Stimulated activated CD4-positive, alpha-beta T cell treated with anti-CD3 and anti-CD28 coated beads, TNF-alpha, amount 100 ng/mL, for 4 hours (primary cell): ENCODE data around the gene CD160.
"Not testable (repeated sequence)": the region's sequence is repeated elsewhere in the genome, so short reads cannot be mapped to it uniquely, and the experiment has no call there.

Experiments
- DNase-seq, 3 experiments: peaks; one replicate each; pipeline ENCODE4 v3.0.0-alpha.2; 2020; ENCODE audit warnings: low read depth in 3 of 3

CD160 gene

GRCh38 chr1:145710291-145711027 lies 8.8 kb upstream of the CD160 start:
- DNase-seq: no peak

DNA sequence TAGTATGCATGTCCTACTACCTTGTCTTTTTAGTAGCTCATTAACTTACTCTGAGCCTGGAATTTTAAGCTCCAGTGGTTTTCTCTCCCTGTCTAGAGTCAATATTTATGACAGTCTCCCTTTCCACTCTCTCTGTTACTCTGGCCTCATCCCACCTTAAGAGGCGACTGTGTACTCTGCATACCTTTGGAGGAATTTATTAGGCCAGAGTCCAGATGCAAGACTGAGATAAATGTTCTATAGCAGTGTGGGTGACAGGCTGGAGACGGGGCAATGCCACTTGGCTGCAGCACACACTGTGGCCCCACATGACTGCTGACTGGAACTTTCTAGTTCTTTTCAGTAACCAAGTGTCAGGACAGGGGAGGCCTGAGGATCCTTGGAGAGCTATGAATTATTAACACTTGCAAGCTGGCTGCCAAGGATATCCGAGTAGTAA lies 8.1 kb upstream of the CD160 start:
- no peak for DNase-seq

GRCh38 chr1:145714524-145715111 lies 4.7 kb upstream of the CD160 start:
- no peak for DNase-seq

GRCh38 chr1:145716641-145717345 lies 2.5 kb upstream of the CD160 start:
- DNase-seq: no peak

DNA sequence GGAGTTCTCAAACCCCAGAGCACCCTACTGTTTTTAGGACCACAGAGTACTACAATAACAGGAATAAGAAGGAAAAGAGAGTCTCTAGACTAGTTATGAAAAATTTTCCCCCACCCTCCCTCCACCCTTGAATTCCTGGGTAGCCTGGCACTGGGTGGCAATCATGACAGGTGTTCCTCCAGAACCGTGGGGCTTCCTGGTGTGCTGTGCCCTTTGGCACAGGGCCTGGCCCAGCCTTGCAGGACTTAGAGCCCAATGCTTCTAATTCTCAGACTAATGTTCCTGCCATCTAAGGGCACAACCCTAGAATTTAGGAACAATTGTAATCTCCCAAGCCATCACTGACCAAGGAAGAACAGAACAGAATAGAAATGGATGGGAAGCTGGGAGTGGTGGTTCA lies 1.5 kb upstream of the CD160 start:
- DNase-seq: no peak

- DNase-seq: not testable (repeated sequence)
Observed at GRCh38 chr1:145718465-145718864, 834 bp upstream of the CD160 start.

DNA sequence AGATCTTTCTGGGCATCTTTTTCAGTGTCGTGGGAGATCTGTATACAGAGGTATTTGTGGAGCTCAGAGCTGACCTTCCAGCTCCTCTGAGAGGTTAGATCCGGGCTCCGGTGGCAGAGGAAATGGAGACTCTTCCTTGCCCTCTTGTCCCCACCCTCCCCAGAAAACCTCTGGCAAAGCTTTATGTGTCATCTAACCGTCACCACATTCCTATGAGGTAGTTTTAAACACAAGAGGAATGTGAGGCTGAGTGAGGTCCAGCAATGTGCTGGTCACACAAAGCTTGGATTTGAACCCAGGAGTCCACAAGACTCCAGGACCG lies 1.2 kb downstream of the CD160 start:
- DNase-seq: no peak

DNA sequence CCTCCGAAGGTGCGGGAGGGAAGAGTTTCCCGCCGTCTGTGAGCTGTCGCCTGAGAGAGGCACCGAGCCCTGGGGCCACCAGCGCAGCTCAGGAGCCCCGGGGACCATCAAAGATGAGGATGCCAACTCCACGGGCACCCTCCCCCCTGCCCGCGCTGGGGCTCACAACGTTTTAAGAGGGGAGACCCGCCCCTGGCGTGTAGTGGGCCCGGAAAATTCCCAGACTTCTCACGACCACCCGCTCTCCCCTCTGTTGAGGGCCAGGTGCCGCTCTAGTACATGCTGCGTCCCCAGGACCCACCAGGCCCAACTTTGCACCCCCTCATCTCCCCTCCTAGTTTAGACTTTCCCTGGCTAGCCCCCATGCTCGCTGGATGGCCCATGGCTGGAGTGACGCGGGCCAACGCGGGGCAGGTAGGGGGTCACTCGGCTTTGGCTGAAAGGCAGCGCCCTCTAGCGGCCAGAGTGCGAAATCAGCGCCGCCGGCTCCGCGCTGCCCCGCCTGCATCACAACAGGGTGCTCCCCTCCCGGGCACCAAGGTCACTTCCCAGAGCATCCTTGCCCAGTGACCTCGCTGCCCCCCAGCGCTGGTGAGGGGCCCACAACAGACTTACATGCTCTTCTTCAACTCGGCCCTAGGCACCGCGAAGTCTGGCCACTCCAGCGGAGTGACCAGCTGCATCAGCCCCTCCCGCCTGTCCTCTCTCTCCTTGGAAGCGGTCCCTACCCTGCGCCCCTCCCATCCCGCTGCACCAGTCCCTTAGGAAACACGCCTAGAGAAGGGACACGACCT lies 1.8 kb downstream of the CD160 start:
- peak; percentile 38 to 54 (median 40) for DNase-seq

DNA sequence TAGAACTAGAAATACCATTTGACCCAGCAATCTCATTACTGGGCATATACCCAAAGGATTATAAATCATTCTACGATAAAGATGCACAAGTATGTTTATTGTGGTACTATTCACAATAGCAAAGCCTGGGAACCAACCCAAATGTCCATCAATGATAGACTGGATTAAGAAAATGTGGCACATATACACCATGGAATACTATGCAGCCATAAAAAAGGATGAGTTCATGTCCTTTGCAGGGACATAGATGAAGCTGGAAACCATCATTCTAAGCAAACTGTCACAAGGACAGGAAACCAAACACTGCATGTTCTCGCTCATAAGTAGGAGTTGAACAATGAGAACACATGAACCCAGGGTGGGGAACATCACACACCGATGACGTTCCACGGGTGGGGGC lies 6.9 kb downstream of the CD160 start:
- DNase-seq: not testable (repeated sequence)

DNA sequence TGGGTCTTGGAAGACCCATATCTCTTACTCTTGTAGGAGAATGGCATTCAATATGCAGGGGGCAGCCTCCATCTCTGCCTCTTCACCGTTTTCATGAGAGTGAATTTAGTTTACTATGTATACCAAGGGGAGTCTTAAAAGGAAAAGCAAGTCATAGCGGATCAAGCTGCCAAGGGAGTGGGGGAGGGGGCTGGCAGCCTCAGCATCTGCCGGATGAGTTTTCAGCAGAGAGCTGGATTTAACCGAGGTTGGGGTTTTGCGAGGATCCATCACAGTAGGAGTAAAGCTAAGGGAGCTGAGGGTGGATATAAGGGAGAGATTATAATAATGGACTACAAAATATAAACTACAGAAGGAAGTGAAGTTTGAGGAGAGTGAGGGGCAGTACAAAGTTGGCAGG lies 9.9 kb downstream of the CD160 start:
- no peak for DNase-seq

DNA sequence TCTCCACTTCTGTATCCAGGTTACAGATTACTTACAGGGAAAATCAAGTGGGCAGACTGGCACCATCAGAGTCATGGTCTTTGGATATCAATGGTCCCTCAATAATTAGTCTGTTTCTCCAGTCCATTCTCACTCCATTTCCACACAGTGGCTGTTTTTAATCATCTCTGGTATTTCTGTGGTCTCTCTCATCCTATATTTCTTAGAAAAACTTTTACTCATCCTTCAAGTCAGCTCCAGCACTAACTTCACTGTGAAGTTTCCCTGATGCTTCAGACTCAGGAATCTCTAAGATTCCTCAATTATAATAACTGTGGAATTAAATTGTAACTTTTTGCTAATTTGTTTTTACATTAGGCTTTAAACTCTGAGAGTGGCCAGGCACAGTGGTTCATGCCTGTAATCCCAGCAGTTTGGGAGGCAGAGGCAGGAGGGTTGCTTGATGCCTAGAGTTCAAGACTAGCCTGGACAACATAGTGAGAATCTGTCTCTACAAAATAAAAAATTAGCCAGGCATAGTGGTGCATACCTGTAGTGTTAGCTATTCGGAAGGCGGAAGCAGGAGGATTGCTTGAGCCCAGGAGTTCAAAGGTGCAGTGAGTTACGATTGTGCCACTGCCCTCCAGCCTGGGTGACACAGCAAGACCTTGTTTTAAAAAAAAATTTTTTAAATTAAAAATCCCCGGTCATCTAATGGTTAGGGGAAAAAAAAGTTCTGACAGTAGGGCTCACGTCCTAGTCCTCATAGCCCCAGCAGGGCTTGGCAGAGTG lies 10.6 kb downstream of the CD160 start:
- no peak for DNase-seq

GRCh38 chr1:145730467-145730866 lies 11.2 kb downstream of the CD160 start:
- DNase-seq: no peak

- no peak for DNase-seq
Observed at GRCh38 chr1:145730900-145731299, 11.6 kb downstream of the CD160 start.

DNA sequence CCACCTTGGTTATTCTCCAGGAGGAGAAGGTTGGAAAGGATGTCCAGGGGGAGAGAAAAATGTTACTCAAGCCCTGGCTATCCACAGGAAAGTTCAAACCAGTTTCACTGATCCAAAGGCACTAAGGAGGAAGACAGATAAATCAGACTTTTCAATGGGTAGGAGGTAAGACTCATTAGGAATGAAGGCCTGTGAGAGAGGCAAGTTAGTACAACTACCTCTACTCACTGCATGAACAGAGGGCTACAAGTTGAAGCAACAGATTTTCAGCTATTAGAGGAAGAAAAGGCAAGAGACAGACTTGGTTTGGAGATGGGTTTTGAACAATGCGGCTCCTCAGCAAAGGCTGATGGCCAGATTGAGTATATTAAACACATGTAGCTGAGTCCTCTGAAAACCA lies 16.9 kb downstream of the CD160 start:
- DNase-seq: no peak

- no peak for DNase-seq
Observed at GRCh38 chr1:145740269-145740668, 21.0 kb downstream of the CD160 start.

GRCh38 chr1:145747398-145748247 lies 28.3 kb downstream of the CD160 start:
- no peak for DNase-seq

DNA sequence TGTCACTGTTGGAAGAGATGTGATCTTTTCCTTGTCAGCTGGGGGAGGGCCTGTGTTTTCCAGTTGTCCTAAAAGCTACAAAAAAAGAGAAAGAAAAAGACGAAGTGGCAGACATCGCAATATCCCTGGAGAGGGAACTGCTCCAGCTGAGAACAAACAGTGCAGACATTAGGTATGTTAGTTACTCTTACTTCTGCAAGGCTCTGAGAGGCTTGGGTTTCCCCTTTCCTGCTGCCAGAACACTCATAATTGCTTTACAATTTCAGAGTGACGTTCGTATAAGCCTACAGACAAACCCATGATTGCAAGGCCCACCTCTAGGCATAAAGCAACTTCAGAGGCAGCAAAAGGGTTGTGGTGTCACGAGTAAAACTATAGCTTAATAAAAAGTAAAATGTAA lies 31.1 kb downstream of the CD160 start:
- DNase-seq: no peak

GRCh38 chr1:145751491-145752037 lies 32.3 kb downstream of the CD160 start:
- DNase-seq: no peak

DNA sequence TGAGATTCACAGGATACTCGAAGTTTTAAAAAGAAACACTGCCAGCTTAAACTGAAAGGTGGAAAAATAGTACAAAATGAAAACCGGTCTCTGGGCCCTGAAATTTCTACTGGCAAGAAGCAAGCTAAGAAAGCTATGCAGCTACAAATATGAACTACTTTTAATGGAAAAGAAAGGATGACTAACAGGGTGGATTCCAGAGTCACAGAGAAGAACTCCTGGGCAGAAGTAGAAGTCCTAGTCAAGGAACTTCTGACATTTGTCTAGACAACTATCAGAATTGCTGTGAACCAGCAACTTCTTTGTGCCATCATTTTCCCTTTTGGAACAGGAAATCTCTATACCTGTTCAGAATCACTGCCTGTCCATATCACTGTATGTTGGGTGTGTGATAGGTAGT lies 38.1 kb downstream of the CD160 start:
- no peak for DNase-seq

DNA sequence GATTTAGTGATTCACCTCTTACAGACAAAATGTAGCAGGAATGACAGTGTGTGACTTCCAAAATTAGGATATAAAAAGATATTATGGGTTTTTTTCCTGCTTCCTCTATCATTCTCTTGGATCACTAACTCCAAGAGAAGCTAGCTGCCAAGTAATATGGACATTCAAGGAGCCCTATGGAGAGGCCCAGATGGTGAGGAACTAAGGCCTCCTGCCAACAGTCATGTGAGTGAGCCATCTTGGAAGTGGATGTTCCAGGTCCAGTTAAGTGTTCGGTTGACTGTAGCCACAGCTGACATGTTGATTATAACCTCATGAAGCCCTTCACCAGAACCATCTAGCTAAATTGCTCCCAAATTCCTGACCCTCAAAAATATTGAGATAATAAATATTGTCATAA lies 38.8 kb downstream of the CD160 start:
- DNase-seq: no peak
